Activated CD8-positive, alpha-beta T cell treated with anti-CD3 and anti-CD28 coated beads for 36 hours (primary cell): ENCODE measurements around the gene DRAXIN. TPM values are rescaled to one million over a fixed set of nuclear protein-coding genes. Genes with fewer than 3 reads are reported as not detected.

Experiments used
- ATAC-seq: fragments of 200-7000 bp; cut with Tn5 transposase; one replicate; pipeline ENCODE4 v1.10.0; 2021; ENCODE audit warnings: mild to moderate bottlenecking, moderate library complexity
- CTCF ChIA-PET: fragments of 350-600 bp; sonication (Branson Sonifier 250); formaldehyde crosslinking; loops from one replicate; lab custom pipeline; 2021; ENCODE audit warnings: antibody characterized with exemption; lab: Charles Lee
- POLR2A ChIA-PET: fragments of 350-600 bp; sonication (Branson Sonifier 250); formaldehyde crosslinking; loops from one replicate; lab custom pipeline; 2021; ENCODE audit warnings: antibody characterized with exemption; lab: Charles Lee
- DNase-seq: peaks from one replicate; pipeline ENCODE4 v3.0.0-alpha.2; 2020
- H3K27ac Mint-ChIP-seq: one replicate; pipeline ENCODE4 v1.8.0; 2021; ENCODE audit warnings: mild to moderate bottlenecking, mixed read lengths
- H3K27me3 Mint-ChIP-seq: one replicate; pipeline ENCODE4 v1.8.0; 2021; ENCODE audit warnings: mixed read lengths
- H3K36me3 Mint-ChIP-seq: one replicate; pipeline ENCODE4 v1.8.0; 2021; ENCODE audit warnings: low read depth, mixed read lengths
- H3K4me1 Mint-ChIP-seq: one replicate; pipeline ENCODE4 v1.8.0; 2021; ENCODE audit warnings: low read depth, mixed read lengths
- H3K4me3 Mint-ChIP-seq: one replicate; pipeline ENCODE4 v1.8.0; 2021; ENCODE audit warnings: mild to moderate bottlenecking, moderate library complexity, mixed read lengths
- H3K9me3 Mint-ChIP-seq: one replicate; pipeline ENCODE4 v1.8.0; 2021; ENCODE audit warnings: mixed read lengths
- intact Hi-C: fragments of 100-400 bp; cut with micrococcal nuclease; formaldehyde crosslinking; loops from one replicate; pipeline ENCODE4 v1.10.0; 2022
- total RNA-seq, 2 experiments: library from RNA; stranded (reverse); gene quantifications; one replicate each; pipeline ENCODE4 v1.2.3, GENCODE V29; 2021
- TF ChIP-seq, protein P1 (sequence below): fragments of 200-600 bp; IDR thresholded peaks from one replicate; pipeline ENCODE4 v1.8.0; 2022; ENCODE audit warnings: antibody characterized with exemption, mild to moderate bottlenecking

DRAXIN gene
- total RNA-seq, 2 experiments from 2014 or later = 0.18 to 0.20 TPM

DNA sequence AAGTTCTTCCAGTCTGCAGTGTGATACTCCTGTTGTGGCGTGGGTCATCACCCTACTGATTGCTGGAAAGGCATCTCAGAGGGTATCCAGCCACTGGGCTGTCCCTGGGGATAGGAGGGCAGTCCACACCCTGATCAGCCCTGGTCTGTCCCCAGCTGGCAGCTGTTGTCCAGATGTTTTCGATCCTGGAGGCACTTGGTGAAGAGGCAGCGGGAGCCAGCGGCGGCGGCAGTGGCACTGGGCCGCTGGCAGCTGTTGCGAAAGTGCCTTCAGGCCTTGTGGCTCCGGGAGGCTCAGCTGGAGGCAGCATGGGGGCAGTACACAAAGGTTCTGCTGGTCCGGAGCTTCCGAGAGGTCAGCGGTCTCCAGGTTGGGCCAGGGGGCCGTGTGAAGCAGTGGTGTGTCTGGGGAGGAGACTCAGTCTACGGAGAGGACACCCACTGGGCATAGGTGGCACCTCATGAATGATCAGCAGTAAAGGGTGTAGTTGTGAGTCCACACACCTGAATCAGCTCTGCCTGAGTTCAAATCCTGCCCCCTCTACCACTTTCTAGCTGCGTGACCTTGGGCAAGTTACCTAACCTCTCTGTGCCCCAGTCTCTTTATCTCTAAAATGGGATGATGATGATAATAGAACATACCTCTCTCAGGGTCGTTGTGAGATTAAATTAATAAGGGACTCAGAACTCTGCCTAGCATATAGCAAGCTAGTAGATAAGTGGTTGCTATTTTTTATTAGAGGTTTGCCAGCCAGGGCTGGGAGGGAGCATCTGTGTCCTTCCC is 76.6 kb downstream of the DRAXIN start:
- no peak overlapping the region for H3K27ac Mint-ChIP-seq
- no peak for ATAC-seq
- CTCF ChIA-PET = no interaction called here
- peaks cover 4% of the 10 kb centered on the region for H3K27me3 Mint-ChIP-seq
- POLR2A ChIA-PET = no interaction called here
- H3K4me3 Mint-ChIP-seq = no peak overlapping the region
- H3K4me1 Mint-ChIP-seq = no peaks in the 10 kb centered on the region
- TF ChIP-seq, protein P1, sequence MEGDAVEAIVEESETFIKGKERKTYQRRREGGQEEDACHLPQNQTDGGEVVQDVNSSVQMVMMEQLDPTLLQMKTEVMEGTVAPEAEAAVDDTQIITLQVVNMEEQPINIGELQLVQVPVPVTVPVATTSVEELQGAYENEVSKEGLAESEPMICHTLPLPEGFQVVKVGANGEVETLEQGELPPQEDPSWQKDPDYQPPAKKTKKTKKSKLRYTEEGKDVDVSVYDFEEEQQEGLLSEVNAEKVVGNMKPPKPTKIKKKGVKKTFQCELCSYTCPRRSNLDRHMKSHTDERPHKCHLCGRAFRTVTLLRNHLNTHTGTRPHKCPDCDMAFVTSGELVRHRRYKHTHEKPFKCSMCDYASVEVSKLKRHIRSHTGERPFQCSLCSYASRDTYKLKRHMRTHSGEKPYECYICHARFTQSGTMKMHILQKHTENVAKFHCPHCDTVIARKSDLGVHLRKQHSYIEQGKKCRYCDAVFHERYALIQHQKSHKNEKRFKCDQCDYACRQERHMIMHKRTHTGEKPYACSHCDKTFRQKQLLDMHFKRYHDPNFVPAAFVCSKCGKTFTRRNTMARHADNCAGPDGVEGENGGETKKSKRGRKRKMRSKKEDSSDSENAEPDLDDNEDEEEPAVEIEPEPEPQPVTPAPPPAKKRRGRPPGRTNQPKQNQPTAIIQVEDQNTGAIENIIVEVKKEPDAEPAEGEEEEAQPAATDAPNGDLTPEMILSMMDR = no peak
- H3K36me3 Mint-ChIP-seq = no peaks in the 10 kb centered on the region
- intact Hi-C loops = no loop called here
- DNase-seq = no peak
- no peaks in the 10 kb centered on the region for H3K9me3 Mint-ChIP-seq

DNA sequence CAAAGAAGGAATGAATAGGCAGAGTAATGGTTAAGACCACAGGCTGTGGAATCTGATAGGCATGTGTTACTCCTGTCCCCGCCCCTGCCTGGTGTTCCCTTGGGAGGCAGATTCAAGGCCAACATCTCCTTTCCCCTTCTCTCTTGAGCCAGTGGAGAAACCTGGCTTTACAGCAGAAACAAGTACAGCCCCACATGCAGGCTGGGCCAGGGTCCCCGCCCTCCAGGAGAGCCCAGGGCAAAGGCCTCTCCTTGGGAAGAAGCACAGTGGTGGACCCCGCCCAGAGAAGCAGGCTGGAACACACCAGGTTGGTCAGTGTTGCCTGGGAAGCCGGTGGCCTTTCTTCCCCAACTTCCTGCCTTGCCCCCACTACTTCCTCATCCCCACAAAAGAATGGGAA is 77.3 kb downstream of the DRAXIN start:
- ATAC-seq (no peak), DNase-seq (no peak)
- H3K36me3 Mint-ChIP-seq = no peaks in the 10 kb centered on the region
- ChIA-PET POLR2A (no interaction called here), CTCF (no interaction called here)
- no peak overlapping the region for H3K4me3 Mint-ChIP-seq
- H3K27ac Mint-ChIP-seq = no peak overlapping the region
- TF ChIP-seq, protein P1 = no peak
- H3K27me3 Mint-ChIP-seq = no peaks in the 10 kb centered on the region
- H3K4me1 Mint-ChIP-seq = no peaks in the 10 kb centered on the region
- no peaks in the 10 kb centered on the region for H3K9me3 Mint-ChIP-seq
- intact Hi-C loops = no loop called here

DNA sequence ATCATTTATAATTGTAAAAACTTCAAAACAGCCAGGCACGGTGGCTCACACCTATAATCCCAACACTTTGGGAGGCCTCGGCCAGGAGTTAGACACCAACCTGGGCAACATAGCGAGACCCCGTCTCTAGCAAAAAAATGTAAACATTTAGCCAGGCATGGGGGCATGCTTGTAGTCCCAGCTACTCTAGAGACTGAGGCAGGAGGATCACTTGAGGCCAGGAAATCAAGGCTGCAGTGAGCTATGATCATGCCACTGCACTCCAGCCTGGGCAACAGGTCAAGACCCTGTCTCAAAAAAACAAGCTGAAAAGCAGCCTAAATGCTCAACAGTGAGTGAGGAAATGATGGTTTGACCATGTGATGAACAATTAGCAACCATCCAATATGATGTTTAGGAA is 77.8 kb downstream of the DRAXIN start:
- H3K4me1 Mint-ChIP-seq = no peaks in the 10 kb centered on the region
- no peak overlapping the region for H3K4me3 Mint-ChIP-seq
- H3K9me3 Mint-ChIP-seq = no peaks in the 10 kb centered on the region
- no peaks in the 10 kb centered on the region for H3K27me3 Mint-ChIP-seq
- no peak overlapping the region for H3K27ac Mint-ChIP-seq
- intact Hi-C loops = no loop called here
- TF ChIP-seq, protein P1 = no peak
- H3K36me3 Mint-ChIP-seq = no peaks in the 10 kb centered on the region
- POLR2A ChIA-PET = no interaction called here
- ATAC-seq (no peak), DNase-seq (no peak)
- CTCF ChIA-PET = no interaction called here

DNA sequence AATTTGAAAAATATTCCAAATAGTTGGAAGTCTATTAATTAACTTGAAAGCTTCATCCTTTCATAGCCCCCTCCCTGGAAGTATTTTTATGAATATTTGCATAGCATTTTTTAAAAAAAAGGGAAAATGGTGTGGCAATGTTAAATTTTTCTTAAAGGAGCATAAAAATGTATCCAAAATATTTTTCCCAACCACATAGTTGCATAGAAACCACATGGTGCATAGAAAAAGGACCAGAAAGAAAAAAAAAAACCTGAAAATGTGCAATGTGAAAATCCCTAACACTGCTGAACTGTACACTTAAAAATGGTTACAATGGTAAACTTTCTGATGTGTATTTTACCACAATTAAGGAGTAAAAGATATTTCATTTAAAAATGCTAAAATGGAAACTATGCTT is 78.5 kb downstream of the DRAXIN start:
- no peaks in the 10 kb centered on the region for H3K27me3 Mint-ChIP-seq
- no peaks in the 10 kb centered on the region for H3K9me3 Mint-ChIP-seq
- H3K27ac Mint-ChIP-seq = no peak overlapping the region
- ChIA-PET CTCF (no interaction called here), POLR2A (no interaction called here)
- no peak overlapping the region for H3K4me3 Mint-ChIP-seq
- ATAC-seq = no peak
- intact Hi-C loops = no loop called here
- DNase-seq = no peak
- TF ChIP-seq, protein P1 = no peak
- H3K4me1 Mint-ChIP-seq = no peaks in the 10 kb centered on the region
- no peaks in the 10 kb centered on the region for H3K36me3 Mint-ChIP-seq

DNA sequence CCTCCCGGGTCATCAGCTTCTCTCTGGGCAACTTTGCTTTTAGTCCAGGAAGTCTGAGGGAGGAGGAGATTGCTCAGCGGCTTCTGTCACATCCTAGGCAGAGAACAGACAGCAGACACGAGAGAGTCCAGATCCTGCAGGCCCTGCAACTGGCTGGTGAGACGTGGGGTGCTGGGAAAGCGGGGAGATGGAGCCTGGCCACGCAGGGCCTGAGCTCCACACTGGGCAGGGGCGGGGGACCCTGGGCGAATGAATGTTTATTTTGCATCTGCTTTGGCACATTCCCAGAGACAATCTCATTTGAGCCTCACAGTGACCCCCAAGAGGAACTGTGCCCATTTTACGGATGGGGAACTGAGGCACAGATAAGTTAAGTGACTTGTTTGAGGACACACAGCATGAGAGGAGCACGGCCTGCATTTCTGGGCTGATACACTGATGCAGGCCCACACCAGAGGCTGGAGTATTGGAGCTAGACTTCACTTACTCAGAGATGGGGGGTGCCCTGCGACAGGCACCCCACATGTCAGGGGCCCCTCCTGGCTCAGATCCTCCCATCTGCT is 80.1 kb downstream of the DRAXIN start:
- ATAC-seq = no peak
- no peak for DNase-seq
- ChIA-PET CTCF (no interaction called here), POLR2A (interaction anchor here (0.6 to 1.2 kb wide), 3 partner anchors 32 to 121 kb away, joined by 3 read pairs; partner anchors contain the start of gene NPPB)
- no peaks in the 10 kb centered on the region for H3K4me1 Mint-ChIP-seq
- TF ChIP-seq, protein P1 = no peak
- H3K4me3 Mint-ChIP-seq = no peak overlapping the region
- H3K27me3 Mint-ChIP-seq = no peaks in the 10 kb centered on the region
- no peak overlapping the region for H3K27ac Mint-ChIP-seq
- no peaks in the 10 kb centered on the region for H3K36me3 Mint-ChIP-seq
- H3K9me3 Mint-ChIP-seq = no peaks in the 10 kb centered on the region
- intact Hi-C loops = no loop called here
